HCT116 (cell line): Measurements from ENCODE around the gene ATF7IP. TPM values are rescaled to one million over a fixed set of nuclear protein-coding genes. Genes with fewer than 3 reads are reported as not detected.

Source experiments
- ATAC-seq: fragments of 200-7000 bp; cut with Tn5 transposase; 2 replicates; pipeline ENCODE4 v1.9.1; 2020; ENCODE audit warnings: mild to moderate bottlenecking, moderate library complexity
- BruUV-seq: library from RNA; stranded (reverse); fragments of 400-500 nt; replicated peaks from 2 replicates; lab custom pipeline; 2021; lab: Mats Ljungman, UMichigan
- CTCF ChIA-PET: fragments of 300-600 bp; sonication (Branson Sonifier 250); formaldehyde crosslinking; loops from one replicate; lab custom pipeline; 2021; ENCODE audit warnings: antibody characterized with exemption; lab: Charles Lee
- POLR2A ChIA-PET: fragments of 300-600, 350-600 bp; sonication (Branson Sonifier 250); formaldehyde crosslinking; loops from one replicate; lab custom pipeline; 2021; ENCODE audit warnings: antibody characterized with exemption; lab: Charles Lee
- RAD21 ChIA-PET, 2 experiments: fragments of 300-600 bp; sonication (Branson Sonifier 250); formaldehyde crosslinking; loops; one replicate each; lab custom pipeline; 2023; ENCODE audit warnings: low total read pairs in 2 of 2; ENCODE audit not compliant: uncharacterized antibody in 2 of 2, unreplicated experiment in 2 of 2, low non-redundant PET in 1 of 2; lab: Charles Lee
- DNase-seq: peaks from one replicate; pipeline ENCODE4 v3.0.0-alpha.2; 2010; ENCODE audit warnings: low read depth, low spot score
- H2AFZ ChIP-seq: fragments of 200-600 bp; shearing (Covaris generic), sonication (generic); 2 replicates; pipeline ENCODE4 v1.6.1; 2017; ENCODE audit warnings: low read depth, mixed run types, mixed read lengths, antibody characterized with exemption, low read length; ENCODE audit not compliant: poor library complexity, severe bottlenecking
- H3K27ac ChIP-seq: 2 replicates; pipeline ENCODE4 v1.5.1; 2012; ENCODE audit warnings: low read depth, low read length
- H3K27me3 ChIP-seq: fragments of 200-600 bp; sonication (generic); 2 replicates; pipeline ENCODE4 v1.6.1; 2016; ENCODE audit warnings: mixed run types, low read length, mixed read lengths; ENCODE audit not compliant: insufficient read depth
- H3K36me3 ChIP-seq, 2 experiments: fragments of 200-500 bp in 1 of 2; fragments of 200-600 bp in 1 of 2; sonication (Bioruptor generic) in 1 of 2; sonication (generic) in 1 of 2; 2 replicates each; pipeline versions ENCODE4 v1.5.1 to v1.6.1; 2014 to 2016; ENCODE audit warnings: low read length in 2 of 2, inconsistent platforms in 1 of 2, mixed read lengths in 1 of 2, mixed run types in 1 of 2; ENCODE audit not compliant: insufficient read depth in 2 of 2, control insufficient read depth in 1 of 2
- H3K4me1 ChIP-seq, 2 experiments: fragments of 200-600 bp in 1 of 2; sonication (generic) in 1 of 2; 2 replicates each; pipeline versions ENCODE4 v1.5.1 to v1.6.1; 2012 to 2017; ENCODE audit warnings: low read length in 2 of 2, inconsistent platforms in 1 of 2, mild to moderate bottlenecking in 1 of 2, mixed read lengths in 1 of 2, mixed run types in 1 of 2, moderate library complexity in 1 of 2; ENCODE audit not compliant: insufficient read depth in 2 of 2, control insufficient read depth in 1 of 2
- H3K4me2 ChIP-seq: fragments of 200-600 bp; sonication (generic); 2 replicates; pipeline ENCODE4 v1.6.1; 2017; ENCODE audit warnings: mixed run types, low read length, mixed read lengths
- H3K4me3 ChIP-seq, 2 experiments: fragments of 200-600 bp in 1 of 2; sonication (generic) in 1 of 2; replicated peaks in 1 of 2; 2 replicates each; pipeline ENCODE4 v1.5.1; 2011 to 2016; ENCODE audit warnings: low read length in 2 of 2, control low read depth in 1 of 2, low read depth in 1 of 2, mild to moderate bottlenecking in 1 of 2, mixed read lengths in 1 of 2, mixed run types in 1 of 2
- H3K79me2 ChIP-seq: fragments of 200-600 bp; sonication (generic); 2 replicates; pipeline ENCODE4 v1.6.1; 2017; ENCODE audit warnings: mild to moderate bottlenecking, mixed run types, low read length, moderate library complexity, mixed read lengths; ENCODE audit not compliant: insufficient read depth
- H3K9ac ChIP-seq: fragments of 200-600 bp; sonication (generic); 2 replicates; pipeline ENCODE4 v1.6.1; 2016; ENCODE audit warnings: low read length, mixed read lengths
- H3K9me2 ChIP-seq: fragments of 200-600 bp; sonication (generic), shearing (Covaris generic); 2 replicates; pipeline ENCODE4 v1.6.1; 2017; ENCODE audit warnings: mixed run types, mild to moderate bottlenecking, moderate library complexity; ENCODE audit not compliant: insufficient read depth
- H3K9me3 ChIP-seq, 2 experiments: fragments of 200-500 bp in 1 of 2; fragments of 200-600 bp in 1 of 2; sonication (Bioruptor generic) in 1 of 2; sonication (generic) in 1 of 2; 2 replicates each; pipeline ENCODE4 v1.6.1; 2014 to 2017; ENCODE audit warnings: low read length in 2 of 2, mixed read lengths in 2 of 2, inconsistent platforms in 1 of 2, low read depth in 1 of 2, mild to moderate bottlenecking in 1 of 2, mixed run types in 1 of 2, moderate library complexity in 1 of 2; ENCODE audit not compliant: control insufficient read depth in 1 of 2, insufficient read depth in 1 of 2
- H4K20me1 ChIP-seq: fragments of 200-600 bp; sonication (generic), shearing (Covaris generic); 2 replicates; pipeline ENCODE4 v1.6.1; 2017; ENCODE audit warnings: mixed run types, mild to moderate bottlenecking, moderate library complexity; ENCODE audit not compliant: insufficient read depth
- ELF1 ChIP-seq: IDR thresholded peaks from 2 replicates; pipeline ENCODE4 v1.6.1; 2012; ENCODE audit warnings: low read depth, borderline replicate concordance
- EZH2 ChIP-seq: fragments of 200-600 bp; sonication (generic); IDR thresholded peaks from 2 replicates; pipeline ENCODE4 v1.6.1; 2017; ENCODE audit warnings: antibody characterized with exemption, mixed run types
- FOSL1 ChIP-seq: IDR thresholded peaks from 2 replicates; pipeline ENCODE4 v1.6.1; 2012; ENCODE audit warnings: low read depth
- POLR2AphosphoS5 ChIP-seq: IDR thresholded peaks from 2 replicates; pipeline ENCODE4 v1.6.1; 2011; ENCODE audit warnings: mild to moderate bottlenecking, low read depth, low read length, moderate library complexity
- RAD21 ChIP-seq: IDR thresholded peaks from 2 replicates; pipeline ENCODE4 v1.6.1; 2012; ENCODE audit warnings: low read depth, mild to moderate bottlenecking
- REST ChIP-seq: IDR thresholded peaks from 2 replicates; pipeline ENCODE4 v1.6.1; 2012; ENCODE audit warnings: low read depth
- SIN3A ChIP-seq: IDR thresholded peaks from 2 replicates; pipeline ENCODE4 v1.6.1; 2012; ENCODE audit warnings: low read depth
- SP1 ChIP-seq: IDR thresholded peaks from 2 replicates; pipeline ENCODE4 v1.6.1; 2012; ENCODE audit warnings: low read depth
- SRF ChIP-seq: IDR thresholded peaks from 2 replicates; pipeline ENCODE4 v1.6.1; 2012; ENCODE audit warnings: low read depth
- TCF7L2 ChIP-seq: IDR thresholded peaks from 2 replicates; pipeline ENCODE4 v1.7.0; 2011; ENCODE audit warnings: borderline replicate concordance, inconsistent platforms; ENCODE audit not compliant: insufficient read depth, insufficient read length; ENCODE audit errors: extremely low read depth
- YY1 ChIP-seq: IDR thresholded peaks from 2 replicates; pipeline ENCODE4 v1.6.1; 2011; ENCODE audit warnings: low read length, low read depth, moderate library complexity, mild to moderate bottlenecking; ENCODE audit not compliant: insufficient replicate concordance; ENCODE audit errors: extremely low read depth
- ZBTB33 ChIP-seq: IDR thresholded peaks from 2 replicates; pipeline ENCODE4 v1.6.1; 2011; ENCODE audit warnings: mild to moderate bottlenecking, low read length, moderate library complexity; ENCODE audit not compliant: insufficient replicate concordance; ENCODE audit errors: extremely low read depth
- ZNF274 ChIP-seq: fragments of 200-500 bp; sonication (Bioruptor generic); IDR thresholded peaks from 2 replicates; pipeline ENCODE4 v1.6.1; 2014; ENCODE audit warnings: mild to moderate bottlenecking, low read depth, low read length, inconsistent platforms
- intact Hi-C: fragments of 100-400 bp; cut with micrococcal nuclease; formaldehyde crosslinking; loops from 2 replicates; pipeline ENCODE4 v1.10.0; 2022
- total RNA-seq: library from RNA; stranded (reverse); gene quantifications from one replicate; pipeline ENCODE4 v1.2.1, GENCODE V29; 2021; ENCODE audit not compliant: unreplicated experiment
- TF ChIP-seq, protein P1 (sequence below): IDR thresholded peaks from 2 replicates; pipeline ENCODE4 v1.6.1; 2012

Gene ATF7IP
- total RNA-seq, 1 experiment from 2014 or later = 38.6 TPM

- CTCF ChIA-PET = no interaction called here
- intact Hi-C loops = no loop called here
- H3K27me3 ChIP-seq = no peaks in the 10 kb centered on the region
- no peaks in the 10 kb centered on the region for H3K9me2 ChIP-seq
- H3K79me2 ChIP-seq = no peaks in the 10 kb centered on the region
- ATAC-seq (no peak), DNase-seq (no peak)
- H3K4me1 ChIP-seq = no peaks in the 10 kb centered on the region
- H3K4me2 ChIP-seq = no peak overlapping the region
- H3K36me3 ChIP-seq = no peaks in the 10 kb centered on the region
- no peaks in the 10 kb centered on the region for H3K9me3 ChIP-seq
- H3K27ac ChIP-seq = no peak overlapping the region
- H3K4me3 ChIP-seq = no peak overlapping the region
- no peak overlapping the region for H3K9ac ChIP-seq
- RAD21 ChIA-PET = no interaction called here
- no TSS peak for BruUV-seq
- POLR2A ChIA-PET = no interaction called here
- no peaks in the 10 kb centered on the region for H4K20me1 ChIP-seq
- TF ChIP-seq FOSL1 (no peak), RAD21 (no peak), SIN3A (no peak), POLR2AphosphoS5 (no peak), TCF7L2 (no peak), EZH2 (no peak), SP1 (no peak), ELF1 (no peak)
- TF ChIP-seq, protein P1, sequence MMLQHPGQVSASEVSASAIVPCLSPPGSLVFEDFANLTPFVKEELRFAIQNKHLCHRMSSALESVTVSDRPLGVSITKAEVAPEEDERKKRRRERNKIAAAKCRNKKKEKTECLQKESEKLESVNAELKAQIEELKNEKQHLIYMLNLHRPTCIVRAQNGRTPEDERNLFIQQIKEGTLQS = no peak
- H2AFZ ChIP-seq = no peak overlapping the region
Observed at GRCh38 chr12:14326699-14327098, 38.8 kb upstream of the ATF7IP start.

- BruUV-seq = no TSS peak
- TF ChIP-seq SRF = no peak
- TF ChIP-seq YY1 = no peak
- TF ChIP-seq ZNF274 = no peak
- no peak for TF ChIP-seq ZBTB33
- TF ChIP-seq REST = no peak
- TF ChIP-seq ELF1 = no peak
Observed at GRCh38 chr12:14327711-14328110, 37.8 kb upstream of the ATF7IP start.

More at GRCh38 chr12:14327711-14328110, 37.8 kb upstream of the ATF7IP start:
- Histone ChIP-seq H3K36me3 (no peaks in the 10 kb centered on the region), H3K79me2 (no peaks in the 10 kb centered on the region), H4K20me1 (no peaks in the 10 kb centered on the region), H2AFZ (no peak overlapping the region), H3K9me3 (peaks cover 0 to 3% of the 10 kb centered on the region in 2 experiments; a peak in 1 of 4 replicates), H3K4me1 (no peaks in the 10 kb centered on the region), H3K9ac (no peak overlapping the region), H3K4me2 (no peak overlapping the region), H3K27me3 (no peaks in the 10 kb centered on the region), H3K4me3 (no peak overlapping the region), H3K9me2 (no peaks in the 10 kb centered on the region), H3K27ac (no peak overlapping the region)
- ChIA-PET CTCF (no interaction called here), RAD21 (no interaction called here), POLR2A (no interaction called here)
- no peak for DNase-seq
- intact Hi-C loops = no loop called here
- ATAC-seq = no peak
